Heart left ventricle (tissue), 13 donors: ENCODE results near the gene CCHCR1.

Source experiments
- CTCF ChIP-seq, 12 donors: fragments of 200-600 bp; sonication (generic) in 4 of 12; IDR thresholded peaks; one replicate each; pipeline versions ENCODE4 v1.5.0 to v1.8.0; 2018 to 2022; ENCODE audit warnings: antibody characterized with exemption in 12 of 12, mild to moderate bottlenecking in 5 of 12
- POLR2A ChIP-seq, 2 donors: fragments of 450-650 bp; IDR thresholded peaks; one replicate each; pipeline ENCODE4 v1.6.1; 2017; ENCODE audit warnings: antibody characterized with exemption in 2 of 2, mild to moderate bottlenecking in 2 of 2, moderate library complexity in 2 of 2
- donor health status: ischemic (EF 13 %, LVEDD 7.1; RV severe dilation, severe dysfunction).
- donor health status: DM: no; HTN: yes; CAD: no.
- donor health status: DM: no; HTN: no; CAD: no.
- donor health status: ischemic (EF 25% LVEDD 6.9; RV normal size, moderate dysfunction).
- donor health status: ischemic (EF 25% LVEDD 5.7; RV mildly dilated, moderate dysfunction).
- donor health status: ischemic (EF 35%, LVEDD 5.7; RV mildly dilated, moderate dysfunction).
- donor health status: nonischemic (EF 11% LVEDD 7.7; RV severe dilation, severe dysfunction).
- donor health status: DM: yes; HTN: yes; CAD: no.
- donor health status: PGD.
- donor health status: ischemic (EF 29% LVEDD 5.4; RV normal size, mild dysfunction).
- donor health status: nonischemic (EF 23%, LVEDD 6.1; RV moderate dilation, normal function).

- TF ChIP-seq CTCF (IDR thresholded peaks at IDR 0.05) (no peak), POLR2A (IDR thresholded peaks at IDR 0.05) (no peak)
These were observed 21.9 kb downstream of the CCHCR1 start for GRCh38 chr6:31135710-31136109.
